Measurements from ENCODE around the gene EVA1A. TPM values are rescaled to one million over a fixed set of nuclear protein-coding genes. Genes with fewer than 3 reads are reported as not detected.

EVA1A gene
- total and polyA plus RNA-seq, 2 of the 8 experiments (the other 6 are each of a cell fraction or from before 2014, with no cell fraction given) = 2.4 to 4.3 TPM

GRCh38 chr2:75522543-75523312, 38.0 kb downstream of the EVA1A start:
- H2BK12ac ChIP-seq (ENCODE audit: low read depth, low read length) = no peak overlapping the region
- no peak overlapping the region for H3K56ac ChIP-seq (replicated peaks; ENCODE audit: insufficient read length, low read depth, low read length)
- no peak overlapping the region for H2AFZ ChIP-seq (ENCODE audit: low read length)
- H3K79me2 ChIP-seq (ENCODE audit: control insufficient read depth in 1 of 2, insufficient read depth in 2 of 2, low read length in 2 of 2) = no peaks in the 10 kb centered on the region
- H3K27me3 ChIP-seq (replicated peaks in 1 of 4; ENCODE audit: control insufficient read depth in 3 of 4, extremely low read depth in 1 of 4, insufficient read depth in 3 of 4, low read length in 3 of 4) = no peaks in the 10 kb centered on the region
- H4K91ac ChIP-seq (replicated peaks; ENCODE audit: insufficient read length, low read length) = no peak overlapping the region
- H3K4me2 ChIP-seq (ENCODE audit: insufficient read depth in 1 of 2, low read depth in 2 of 2, low read length in 2 of 2) = no peak overlapping the region
- H4K8ac ChIP-seq (ENCODE audit: extremely low read depth, insufficient read depth, low read length) = no peak overlapping the region
- ChIA-PET CTCF (ENCODE audit: partially characterized antibody) (interaction anchor here (1.0 to 1.8 kb wide), 3 partner anchors 42 to 106 kb away, joined by 3 to 4 read pairs (median 3); no protein-coding TSS in a partner anchor), POLR2A (ENCODE audit: partially characterized antibody) (no interaction called here)
- no peak overlapping the region for H2BK15ac ChIP-seq (ENCODE audit: low read length)
- H2BK20ac ChIP-seq (ENCODE audit: low read length) = no peak overlapping the region
- no peak overlapping the region for H2BK5ac ChIP-seq (ENCODE audit: low read depth, low read length)
- no peaks in the 10 kb centered on the region for H3K9me3 ChIP-seq (ENCODE audit: insufficient read depth in 2 of 2, low read depth in 1 of 2, low read length in 1 of 2)
- no peak overlapping the region for H3K14ac ChIP-seq (ENCODE audit: insufficient read length)
- no peak overlapping the region for H2BK120ac ChIP-seq (replicated peaks; ENCODE audit: low read depth, low read length)
- no peaks in the 10 kb centered on the region for H4K20me1 ChIP-seq (replicated peaks in 1 of 2; ENCODE audit: control insufficient read depth in 1 of 2, insufficient read depth in 2 of 2, low read length in 2 of 2)
- H3K9ac ChIP-seq (replicated peaks in 1 of 4; ENCODE audit: extremely low read depth in 1 of 4, low read depth in 3 of 4, low read length in 3 of 4) = no peak overlapping the region
- DNase-seq (ENCODE audit: low read depth in 1 of 2, low spot score in 2 of 2) (no peak), FAIRE-seq (no peak)
- H3K23ac ChIP-seq (ENCODE audit: insufficient read length) = no peak overlapping the region
- H4K5ac ChIP-seq (ENCODE audit: insufficient read length, low read depth, low read length) = no peak overlapping the region
- H3K79me1 ChIP-seq (ENCODE audit: low read depth, low read length) = no peaks in the 10 kb centered on the region
- H3K4me3 ChIP-seq (ENCODE audit: extremely low read depth in 1 of 4, insufficient read depth in 2 of 4, low read depth in 3 of 4, low read length in 4 of 4) = no peak overlapping the region
- no peaks in the 10 kb centered on the region for H3K4me1 ChIP-seq (replicated peaks in 1 of 4; ENCODE audit: control insufficient read depth in 3 of 4, insufficient read depth in 4 of 4, low read length in 3 of 4)
- no peaks in the 10 kb centered on the region for H3K36me3 ChIP-seq (ENCODE audit: control insufficient read depth in 2 of 4, insufficient read depth in 4 of 4, low read length in 3 of 4)
- WGBS, 2 experiments (ENCODE audit: extremely low coverage in 1 of 2, insufficient coverage in 1 of 2, insufficient read length in 1 of 2, insufficient replicate concordance in 2 of 2, low coverage in 1 of 2, low lambda C conversion rate in 2 of 2, missing lambda C conversion rate in 1 of 2) = 84% methylated on average over 5 of the region's 5 CpGs; no CpG with 5 or more reads in 1 of the 2 experiments
- no peaks in the 10 kb centered on the region; the same call in 1 of the 2 replicates for H3K23me2 ChIP-seq (ENCODE audit: low read depth, low read length)
- no peak overlapping the region for H3K18ac ChIP-seq (ENCODE audit: extremely low read depth, low read length)
- no peak overlapping the region for H2AK5ac ChIP-seq (ENCODE audit: low read depth, low read length)
- no peak overlapping the region for H3K4ac ChIP-seq (replicated peaks; ENCODE audit: insufficient read length, low read depth, low read length)
- H3K27ac ChIP-seq (ENCODE audit: low read depth, low read length) = no peak overlapping the region
- TF ChIP-seq CTCF (IDR thresholded peaks at IDR 0.05; ENCODE audit: control extremely low read depth in 1 of 3, insufficient read depth in 1 of 3, low read depth in 1 of 3, low read length in 3 of 3) (no peak), USF2 (IDR thresholded peaks at IDR 0.05; ENCODE audit: low read length) (no peak), CBX5 (IDR thresholded peaks at IDR 0.05; ENCODE audit: low read depth, low read length) (no peak), CHD2 (IDR thresholded peaks at IDR 0.05; ENCODE audit: low read length) (no peak), TBP (IDR thresholded peaks at IDR 0.05; ENCODE audit: low read depth, low read length) (no peak), GTF2F1 (IDR thresholded peaks at IDR 0.05; ENCODE audit: borderline replicate concordance, low read depth, low read length) (no peak), SIX5 (IDR thresholded peaks at IDR 0.05; ENCODE audit: low read depth, low read length) (no peak), CBX8 (IDR thresholded peaks at IDR 0.05; ENCODE audit: borderline replicate concordance, low read depth, low read length) (no peak), TCF12 (IDR thresholded peaks at IDR 0.05; ENCODE audit: low read depth, low read length) (no peak), CEBPB (IDR thresholded peaks at IDR 0.05; ENCODE audit: low read depth, low read length) (no peak)

All from H1 (cell line).